ENCODE data around the gene MYO9A. TPM values are rescaled to one million over a fixed set of nuclear protein-coding genes. Genes with fewer than 3 reads are reported as not detected.

The MYO9A gene, protein sequence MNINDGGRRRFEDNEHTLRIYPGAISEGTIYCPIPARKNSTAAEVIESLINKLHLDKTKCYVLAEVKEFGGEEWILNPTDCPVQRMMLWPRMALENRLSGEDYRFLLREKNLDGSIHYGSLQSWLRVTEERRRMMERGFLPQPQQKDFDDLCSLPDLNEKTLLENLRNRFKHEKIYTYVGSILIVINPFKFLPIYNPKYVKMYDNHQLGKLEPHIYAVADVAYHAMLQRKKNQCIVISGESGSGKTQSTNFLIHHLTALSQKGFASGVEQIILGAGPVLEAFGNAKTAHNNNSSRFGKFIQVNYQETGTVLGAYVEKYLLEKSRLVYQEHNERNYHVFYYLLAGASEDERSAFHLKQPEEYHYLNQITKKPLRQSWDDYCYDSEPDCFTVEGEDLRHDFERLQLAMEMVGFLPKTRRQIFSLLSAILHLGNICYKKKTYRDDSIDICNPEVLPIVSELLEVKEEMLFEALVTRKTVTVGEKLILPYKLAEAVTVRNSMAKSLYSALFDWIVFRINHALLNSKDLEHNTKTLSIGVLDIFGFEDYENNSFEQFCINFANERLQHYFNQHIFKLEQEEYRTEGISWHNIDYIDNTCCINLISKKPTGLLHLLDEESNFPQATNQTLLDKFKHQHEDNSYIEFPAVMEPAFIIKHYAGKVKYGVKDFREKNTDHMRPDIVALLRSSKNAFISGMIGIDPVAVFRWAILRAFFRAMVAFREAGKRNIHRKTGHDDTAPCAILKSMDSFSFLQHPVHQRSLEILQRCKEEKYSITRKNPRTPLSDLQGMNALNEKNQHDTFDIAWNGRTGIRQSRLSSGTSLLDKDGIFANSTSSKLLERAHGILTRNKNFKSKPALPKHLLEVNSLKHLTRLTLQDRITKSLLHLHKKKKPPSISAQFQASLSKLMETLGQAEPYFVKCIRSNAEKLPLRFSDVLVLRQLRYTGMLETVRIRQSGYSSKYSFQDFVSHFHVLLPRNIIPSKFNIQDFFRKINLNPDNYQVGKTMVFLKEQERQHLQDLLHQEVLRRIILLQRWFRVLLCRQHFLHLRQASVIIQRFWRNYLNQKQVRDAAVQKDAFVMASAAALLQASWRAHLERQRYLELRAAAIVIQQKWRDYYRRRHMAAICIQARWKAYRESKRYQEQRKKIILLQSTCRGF (N-terminal part only)
- total RNA-seq (2022; extraction: Qiagen RNA extraction; ENCODE audit: low read depth), result 7.5 to 12.9 TPM (median 10.9 TPM) in 5 replicates

DNA sequence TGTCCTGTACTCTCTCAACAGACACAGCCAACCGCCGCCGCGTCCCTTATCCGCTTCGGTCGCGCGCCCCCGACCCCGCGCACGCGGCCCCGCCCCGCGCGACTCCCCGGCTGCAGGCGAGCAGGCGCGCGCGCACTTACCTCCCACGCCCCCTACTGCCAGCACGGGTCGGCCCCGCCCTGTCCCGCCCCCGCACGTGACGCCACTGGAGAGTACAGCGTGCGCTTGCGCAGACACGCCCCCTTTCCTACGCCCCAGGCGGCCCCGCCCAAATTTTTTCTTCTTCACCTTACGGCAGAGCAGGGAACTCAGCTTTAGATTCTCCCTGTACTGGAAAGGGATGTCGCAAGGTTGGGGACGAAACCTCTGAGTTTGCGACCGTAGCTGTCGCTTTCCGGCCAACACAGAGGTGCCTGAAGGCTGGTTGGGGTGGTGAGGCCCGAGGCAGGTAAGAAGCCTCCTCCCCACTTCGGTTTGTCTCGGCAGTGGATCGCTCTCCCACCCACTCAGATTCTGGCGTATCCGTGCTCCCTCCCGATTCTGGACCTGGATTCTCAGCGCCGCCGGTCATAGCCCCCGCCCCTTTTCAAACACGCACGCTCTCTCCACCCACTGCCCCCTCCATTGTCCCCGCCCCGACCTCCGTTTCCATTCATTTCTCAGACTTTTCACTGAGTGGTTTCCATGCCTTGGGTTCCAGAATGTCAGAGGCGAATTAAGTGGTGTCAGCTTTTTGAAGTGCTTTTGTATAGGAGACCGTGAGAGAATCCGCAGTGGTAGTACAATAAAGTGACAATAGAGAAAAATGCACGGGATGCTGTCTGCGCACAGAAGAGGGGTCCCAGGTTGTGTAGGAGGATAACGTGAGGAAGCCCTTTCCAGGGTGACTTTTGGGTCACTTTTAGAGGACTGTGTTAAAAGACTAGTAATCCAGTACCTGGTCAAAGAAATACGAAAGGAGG is at the start of gene MYO9A, which contains the start of gene SENP8:
MYO9A (minus strand) TSS at position 134 of the 962 bp plus-strand sequence. CDS start 71,587 bp downstream, outside the sequence.
SENP8 (plus strand) TSS at position 387 of the 962 bp plus-strand sequence. CDS start 21,221 bp downstream, outside the sequence.

DNA sequence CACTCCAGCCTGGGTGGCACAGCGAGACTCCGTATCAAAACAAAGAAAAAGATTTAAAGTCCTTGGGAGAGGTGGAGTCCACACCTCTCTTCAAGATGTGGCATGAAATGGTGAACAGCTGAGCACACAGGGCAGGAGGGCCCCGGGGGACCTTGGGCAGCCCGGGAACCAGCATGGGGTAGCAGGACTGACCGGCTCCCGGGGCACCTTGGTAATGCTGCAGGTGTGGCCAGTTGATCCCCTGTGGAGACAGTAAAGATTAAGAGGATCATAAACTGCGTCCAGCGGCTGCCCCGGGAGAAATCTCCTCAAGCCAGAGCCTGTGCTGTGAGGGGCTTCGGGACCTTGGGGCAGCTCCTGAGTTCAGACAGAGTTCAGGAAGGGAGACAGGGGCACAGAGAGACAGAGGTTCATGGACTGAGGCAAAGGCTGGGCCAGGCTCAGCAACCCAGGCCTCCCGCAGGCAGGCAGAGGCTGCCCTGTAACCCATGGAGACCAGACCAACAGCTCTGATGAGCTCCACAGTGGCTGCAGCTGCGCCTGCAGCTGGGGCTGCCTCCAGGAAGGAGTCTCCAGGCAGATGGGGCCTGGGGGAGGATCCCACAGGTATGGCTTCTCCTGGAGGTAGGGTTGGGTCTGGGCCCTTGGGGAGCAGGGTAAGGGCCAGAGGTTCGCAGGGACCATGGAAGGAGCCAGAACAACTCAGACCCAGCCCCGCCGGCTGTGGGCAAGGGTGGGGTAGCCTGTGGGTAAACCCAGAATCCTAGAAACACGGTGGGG is 307.5 kb downstream of the MYO9A start, which contains the start of gene NR2E3:
NR2E3 (plus strand) TSS at position 299 of the 780 bp plus-strand sequence; CDS start at position 489, 190 bp downstream.

Other genes with a start within 250 kb of the MYO9A start
- 1.1 to 2.7 TPM (median 1.7 TPM) in 5 replicates for gene SENP8, start 253 bp upstream of the MYO9A start, total RNA-seq (2022; extraction: Qiagen RNA extraction; ENCODE audit: low read depth)
- gene GRAMD2A, start 79.6 kb upstream of the MYO9A start, total RNA-seq (2022; extraction: Qiagen RNA extraction; ENCODE audit: low read depth), result not detected in 5 replicates
- gene PKM, start 113.0 kb upstream of the MYO9A start, total RNA-seq (2022; extraction: Qiagen RNA extraction; ENCODE audit: low read depth), result 2,450 to 3,560 TPM (median 3,509 TPM) in 5 replicates
- 49.6 to 72.9 TPM (median 62.5 TPM) in 5 replicates for gene PARP6, start 154.4 kb upstream of the MYO9A start, total RNA-seq (2022; extraction: Qiagen RNA extraction; ENCODE audit: low read depth)
- 0.07 to 0.25 TPM (median 0.15 TPM) in 5 replicates for gene CELF6, start 202.0 kb upstream of the MYO9A start, total RNA-seq (2022; extraction: Qiagen RNA extraction; ENCODE audit: low read depth)